Esophagus (tissue), 2 donors: ENCODE results near the gene MAP2. TPM values are rescaled to one million over a fixed set of nuclear protein-coding genes. Genes with fewer than 3 reads are reported as not detected.

Source experiments
- H3K27ac ChIP-seq, 2 donors: one replicate each; pipeline ENCODE4 v1.5.1; 2013; ENCODE audit warnings: low read depth in 2 of 2, mild to moderate bottlenecking in 2 of 2, inconsistent platforms in 1 of 2, low read length in 1 of 2, moderate library complexity in 1 of 2
- H3K27me3 ChIP-seq, 2 donors: one replicate each; pipeline ENCODE4 v1.6.1; 2013; ENCODE audit warnings: low read length in 2 of 2, control low read depth in 1 of 2, mild to moderate bottlenecking in 1 of 2; ENCODE audit not compliant: insufficient read depth in 2 of 2, control insufficient read depth in 1 of 2
- H3K36me3 ChIP-seq, 2 donors: one replicate each; pipeline ENCODE4 v1.6.1; 2013; ENCODE audit warnings: low read length in 1 of 2; ENCODE audit not compliant: control insufficient read depth in 2 of 2, insufficient read depth in 2 of 2
- H3K4me1 ChIP-seq, 2 donors: one replicate each; pipeline ENCODE4 v1.6.1; 2013; ENCODE audit warnings: low read length in 1 of 2; ENCODE audit not compliant: control insufficient read depth in 2 of 2, insufficient read depth in 2 of 2
- H3K4me3 ChIP-seq, 2 donors: one replicate each; pipeline ENCODE4 v1.5.1; 2013; ENCODE audit warnings: low read length in 2 of 2, mild to moderate bottlenecking in 2 of 2, low read depth in 1 of 2, moderate library complexity in 1 of 2
- H3K9me3 ChIP-seq, 2 donors: one replicate each; pipeline ENCODE4 v1.6.1; 2013; ENCODE audit warnings: mild to moderate bottlenecking in 2 of 2, low read depth in 1 of 2, low read length in 1 of 2, moderate library complexity in 1 of 2; ENCODE audit not compliant: control insufficient read depth in 2 of 2, insufficient read depth in 1 of 2
- WGBS, 2 donors: extraction: QIAGEN DNeasy Blood & Tissue Kit; methylation state at CpG; one replicate each; pipeline ENCODE4 v1.1.7; 2013; 5-methylcytosine and 5-hydroxymethylcytosine counted together
- polyA plus RNA-seq, 2 donors: library from polyadenylated mRNA; stranded (reverse); fragments of 200-250 nt; gene quantifications; one replicate each; pipeline ENCODE4 v1.2.3, GENCODE V29; 2013
- donor health status: healthy with polysubstance abuse.
- donor health status: Bipolar disorder and iron deficiency.

The MAP2 gene
- polyA plus RNA-seq, 2 donors = 4.4 to 5.2 TPM

GRCh38 chr2:209671020-209671680, 247.3 kb downstream of the MAP2 start:
- no peaks in the 10 kb centered on the region for H3K4me1 ChIP-seq
- H3K9me3 ChIP-seq = no peaks in the 10 kb centered on the region
- no peak overlapping the region for H3K4me3 ChIP-seq
- no peaks in the 10 kb centered on the region for H3K27me3 ChIP-seq
- WGBS, 2 donors = 83 to 85% methylated on average over 7 of the region's 7 CpGs
- H3K27ac ChIP-seq = no peak overlapping the region
- H3K36me3 ChIP-seq = no peaks in the 10 kb centered on the region

- Histone ChIP-seq H3K4me1 (no peaks in the 10 kb centered on the region), H3K27ac (no peak overlapping the region), H3K4me3 (no peak overlapping the region), H3K27me3 (no peaks in the 10 kb centered on the region), H3K9me3 (no peaks in the 10 kb centered on the region), H3K36me3 (no peaks in the 10 kb centered on the region)
Measured at GRCh38 chr2:209673811-209674210, 250.0 kb downstream of the MAP2 start.

- no peak overlapping the region for H3K27ac ChIP-seq
- H3K9me3 ChIP-seq = no peaks in the 10 kb centered on the region
- 92 to 97% methylated on average over 1 of the region's 1 CpG for WGBS, 2 donors
- no peaks in the 10 kb centered on the region for H3K36me3 ChIP-seq
- H3K4me3 ChIP-seq = no peak overlapping the region
- no peaks in the 10 kb centered on the region for H3K4me1 ChIP-seq
- H3K27me3 ChIP-seq = no peaks in the 10 kb centered on the region
Measured at GRCh38 chr2:209680596-209680995, 256.7 kb downstream of the MAP2 start.

- H3K9me3 ChIP-seq = no peaks in the 10 kb centered on the region
- no peak overlapping the region for H3K27ac ChIP-seq
- H3K36me3 ChIP-seq = no peaks in the 10 kb centered on the region
- 31 to 49% methylated on average over 1 of the region's 1 CpG for WGBS, 2 donors
- no peaks in the 10 kb centered on the region for H3K4me1 ChIP-seq
- H3K4me3 ChIP-seq = no peak overlapping the region
- no peaks in the 10 kb centered on the region for H3K27me3 ChIP-seq
Measured at GRCh38 chr2:209681201-209681735, 257.4 kb downstream of the MAP2 start.

- H3K4me1 ChIP-seq = no peaks in the 10 kb centered on the region
- no peaks in the 10 kb centered on the region for H3K36me3 ChIP-seq
- H3K4me3 ChIP-seq = no peak overlapping the region
- no peak overlapping the region for H3K27ac ChIP-seq
- H3K9me3 ChIP-seq = no peaks in the 10 kb centered on the region
- no peaks in the 10 kb centered on the region for H3K27me3 ChIP-seq
- 82 to 86% methylated on average over 4 of the region's 4 CpGs for WGBS, 2 donors
Measured at GRCh38 chr2:209682646-209683045, 258.8 kb downstream of the MAP2 start.

- Histone ChIP-seq H3K9me3 (no peaks in the 10 kb centered on the region), H3K4me1 (no peaks in the 10 kb centered on the region), H3K36me3 (no peaks in the 10 kb centered on the region), H3K27me3 (no peaks in the 10 kb centered on the region), H3K4me3 (no peak overlapping the region), H3K27ac (no peak overlapping the region)
- WGBS, 2 donors = 59 to 65% methylated on average over 1 of the region's 1 CpG
Measured at GRCh38 chr2:209685340-209685739, 261.5 kb downstream of the MAP2 start.

- Histone ChIP-seq H3K36me3 (no peaks in the 10 kb centered on the region), H3K27me3 (no peaks in the 10 kb centered on the region), H3K27ac (no peak overlapping the region), H3K4me1 (no peaks in the 10 kb centered on the region), H3K4me3 (no peak overlapping the region), H3K9me3 (no peaks in the 10 kb centered on the region)
- 58 to 74% methylated on average over 4 of the region's 4 CpGs for WGBS, 2 donors
Measured at GRCh38 chr2:209685963-209686362, 262.1 kb downstream of the MAP2 start.

GRCh38 chr2:209686448-209686847, 262.6 kb downstream of the MAP2 start:
- H3K4me1 ChIP-seq = no peaks in the 10 kb centered on the region
- no peak overlapping the region for H3K4me3 ChIP-seq
- no peaks in the 10 kb centered on the region for H3K27me3 ChIP-seq
- H3K27ac ChIP-seq = no peak overlapping the region
- no peaks in the 10 kb centered on the region for H3K36me3 ChIP-seq
- 58 to 75% methylated on average over 2 of the region's 2 CpGs for WGBS, 2 donors
- no peaks in the 10 kb centered on the region for H3K9me3 ChIP-seq

- Histone ChIP-seq H3K4me1 (no peaks in the 10 kb centered on the region), H3K27me3 (no peaks in the 10 kb centered on the region), H3K4me3 (no peak overlapping the region), H3K27ac (no peak overlapping the region), H3K36me3 (no peaks in the 10 kb centered on the region), H3K9me3 (no peaks in the 10 kb centered on the region)
- WGBS, 2 donors = 81 to 90% methylated on average over 9 of the region's 9 CpGs
Measured at GRCh38 chr2:209687323-209687969, 263.6 kb downstream of the MAP2 start.

- Histone ChIP-seq H3K27me3 (no peaks in the 10 kb centered on the region), H3K27ac (no peak overlapping the region), H3K9me3 (no peaks in the 10 kb centered on the region), H3K4me1 (no peaks in the 10 kb centered on the region), H3K4me3 (no peak overlapping the region), H3K36me3 (no peaks in the 10 kb centered on the region)
- WGBS, 2 donors = 84 to 88% methylated on average over 2 of the region's 2 CpGs
Measured at GRCh38 chr2:209688385-209688784, 264.5 kb downstream of the MAP2 start.
